ENCODE data around the gene LACC1.

Gene LACC1

GRCh38 chr13:43876366-43876765, 3.3 kb upstream of the LACC1 start:
- no peak overlapping the region for H3K4me3 ChIP-seq (ENCODE audit: low read depth, low read length)
- no peak for TF ChIP-seq CTCF (IDR thresholded peaks at IDR 0.05; ENCODE audit: low read depth, low read length)

- no peak overlapping the region for H3K4me3 ChIP-seq (ENCODE audit: low read depth, low read length)
- no peak for TF ChIP-seq CTCF (IDR thresholded peaks at IDR 0.05; ENCODE audit: low read depth, low read length)
Observed at GRCh38 chr13:43877326-43877725, 2.4 kb upstream of the LACC1 start.

GRCh38 chr13:43877766-43878165, 1.9 kb upstream of the LACC1 start:
- H3K4me3 ChIP-seq (ENCODE audit: low read depth, low read length) = no peak overlapping the region
- TF ChIP-seq CTCF (IDR thresholded peaks at IDR 0.05; ENCODE audit: low read depth, low read length) = no peak

GRCh38 chr13:43878892-43879754, 581 bp upstream of the LACC1 start, which contains the start of gene CCDC122:
TSS of gene CCDC122 (minus strand) at chr13:43879740. CDS start at chr13:43869376, 10,364 bp downstream.
- peak within 1 kb of the TSS; percentile 78 for H3K4me3 ChIP-seq (ENCODE audit: low read depth, low read length)
- no peak for TF ChIP-seq CTCF (IDR thresholded peaks at IDR 0.05; ENCODE audit: low read depth, low read length)

GRCh38 chr13:43880214-43880855, 631 bp downstream of the LACC1 start:
- H3K4me3 ChIP-seq (ENCODE audit: low read depth, low read length) = peak overlapping the region; percentile 78
- TF ChIP-seq CTCF (IDR thresholded peaks at IDR 0.05; ENCODE audit: low read depth, low read length) = no peak

- H3K4me3 ChIP-seq (ENCODE audit: low read depth, low read length) = no peak overlapping the region
- TF ChIP-seq CTCF (IDR thresholded peaks at IDR 0.05; ENCODE audit: low read depth, low read length) = no peak
Observed at GRCh38 chr13:43880926-43881325, 1.2 kb downstream of the LACC1 start.

GRCh38 chr13:43881580-43881979, 1.9 kb downstream of the LACC1 start:
- no peak for TF ChIP-seq CTCF (IDR thresholded peaks at IDR 0.05; ENCODE audit: low read depth, low read length)
- no peak overlapping the region for H3K4me3 ChIP-seq (ENCODE audit: low read depth, low read length)

Measured in WI38 (cell line).